ENCODE measurements around the gene ZNF490.

- no peak for TF ChIP-seq POLR2A (IDR thresholded peaks at IDR 0.05)
- TF ChIP-seq CTCF (IDR thresholded peaks at IDR 0.05) = no peak
Observed at GRCh38 chr19:12652219-12652618, 41.6 kb upstream of the ZNF490 start.
